GM21423 (cell line): Measurements from ENCODE around the gene NCOA5.
A peak's percentile ranks its signal among the peaks of the same experiment; 100 is the strongest.
"Not testable (repeated sequence)": the region's sequence is repeated elsewhere in the genome, so short reads cannot be mapped to it uniquely, and the experiment has no call there.

Experiments
- ATAC-seq: cut with Tn5 transposase; IDR thresholded peaks from one replicate; pipeline ENCODE4 v1.9.1; 2021; ENCODE audit warnings: mild to moderate bottlenecking, moderate library complexity; ENCODE audit not compliant: unreplicated experiment

Gene NCOA5

DNA sequence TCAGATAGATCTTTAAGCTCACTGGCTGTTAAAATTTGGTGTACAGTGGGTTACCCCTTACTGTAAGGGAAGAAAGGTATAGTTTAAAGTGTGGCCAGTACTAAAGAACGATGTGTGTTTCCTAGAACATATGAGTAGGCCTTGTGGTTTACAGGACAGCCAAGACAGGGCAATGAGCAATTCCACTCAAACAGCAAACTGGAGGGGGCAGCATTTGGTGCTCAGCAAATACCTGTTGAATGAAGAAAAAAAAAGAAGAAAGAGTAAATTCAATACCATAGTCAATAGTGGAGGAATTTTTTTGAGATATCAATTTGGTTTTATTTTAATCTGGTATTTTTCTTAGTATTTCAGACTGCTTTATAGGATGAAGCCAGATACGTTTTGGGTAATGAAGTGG lies 3.8 kb upstream of the NCOA5 start:
- ATAC-seq: no peak

- ATAC-seq: not testable (repeated sequence)
Measured at GRCh38 chr20:46091622-46092535, 2.1 kb upstream of the NCOA5 start.

DNA sequence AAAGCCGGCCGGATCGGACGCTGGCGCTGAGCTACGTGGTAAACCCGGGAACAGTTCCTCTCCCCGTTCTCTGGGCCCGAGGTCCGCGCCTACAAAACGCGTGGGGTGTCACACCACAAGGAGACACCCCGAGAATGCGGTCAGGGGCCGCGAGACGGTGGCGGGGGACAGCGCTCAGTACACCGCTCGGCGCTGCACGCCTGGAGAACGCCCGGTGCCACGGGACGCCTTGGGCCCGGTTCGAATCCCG lies 670 bp downstream of the NCOA5 start:
- peak; percentile 27 for ATAC-seq

DNA sequence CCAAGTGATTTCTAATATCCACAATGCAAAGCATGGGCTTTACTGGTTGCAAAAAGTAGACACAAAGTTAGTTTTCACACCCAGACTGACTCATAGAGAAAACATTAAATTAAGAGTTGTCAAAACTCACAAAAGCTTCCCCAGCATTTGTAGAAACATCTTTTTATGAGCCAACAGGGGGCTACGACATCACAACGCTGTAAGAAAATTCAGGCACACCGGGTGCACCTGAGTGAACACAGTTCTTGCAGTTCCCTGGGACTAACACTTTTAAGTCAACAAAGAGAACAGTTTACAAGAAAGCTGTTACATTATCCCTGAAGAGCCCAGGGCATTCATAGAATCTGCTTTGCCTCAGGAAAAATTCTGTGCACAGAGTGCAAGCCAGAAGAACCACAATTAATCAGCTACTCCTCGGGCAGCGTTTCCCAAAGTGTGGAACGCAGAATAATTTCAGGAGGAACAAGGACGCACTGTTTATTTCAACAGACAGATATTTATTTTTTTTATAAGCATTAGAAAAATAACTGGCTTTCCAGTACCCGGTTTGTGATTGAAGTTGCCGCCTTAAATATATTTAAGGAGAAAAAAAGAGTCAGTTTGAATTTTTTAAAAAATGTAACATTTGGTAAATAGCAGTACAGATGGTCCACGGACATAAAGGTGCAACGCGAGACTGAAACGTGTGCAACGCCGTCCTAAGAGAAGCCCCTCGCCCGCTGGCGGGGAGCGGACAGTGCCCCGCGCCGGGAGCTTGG lies 1.2 kb downstream of the NCOA5 start:
- no peak for ATAC-seq

- no peak for ATAC-seq
Measured at GRCh38 chr20:46087161-46087560, 2.6 kb downstream of the NCOA5 start.

- ATAC-seq: no peak
Measured at GRCh38 chr20:46085179-46085851, 4.4 kb downstream of the NCOA5 start.

DNA sequence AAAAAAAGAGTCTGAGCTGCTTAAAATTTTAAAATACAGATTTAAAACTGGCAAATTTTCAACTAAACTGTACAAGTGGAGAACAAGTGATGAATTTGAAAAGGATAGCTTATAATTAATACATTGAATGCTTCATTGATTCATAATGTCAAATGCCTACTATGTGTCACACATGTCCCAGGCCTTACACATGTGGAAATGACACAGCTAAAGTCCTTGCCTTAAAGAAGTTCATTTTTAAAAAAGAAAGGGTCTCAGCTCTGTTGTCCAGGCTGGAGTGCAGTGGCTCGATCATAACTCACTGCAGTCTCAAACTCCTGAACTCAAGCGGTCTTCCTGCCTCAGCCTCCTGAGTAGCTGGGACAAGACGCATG lies 5.0 kb downstream of the NCOA5 start:
- no peak for ATAC-seq

DNA sequence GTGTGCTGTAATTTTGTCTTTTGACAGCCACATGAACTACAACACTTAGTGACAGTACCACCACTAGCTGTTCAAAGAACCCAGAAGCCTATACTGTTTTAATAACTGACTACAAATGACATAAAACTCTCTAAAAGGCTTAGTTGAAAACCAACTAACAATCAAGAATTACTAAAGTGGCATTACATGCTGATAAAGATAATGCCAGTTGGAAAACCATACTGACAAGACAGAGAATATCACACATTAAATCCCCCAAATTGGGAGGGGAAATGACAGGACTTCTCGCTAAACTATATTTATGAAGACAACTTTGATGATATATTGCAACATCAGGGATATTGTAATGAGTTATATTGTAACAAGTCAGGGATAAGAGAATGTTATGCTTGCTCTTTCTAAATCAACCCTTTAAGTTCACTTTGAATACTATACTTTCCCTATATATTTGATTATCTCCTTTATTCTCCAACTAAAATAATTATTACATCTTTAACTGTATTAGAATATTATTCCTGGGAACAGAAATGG lies 6.2 kb downstream of the NCOA5 start:
- no peak for ATAC-seq

- ATAC-seq: no peak
Measured at GRCh38 chr20:46083101-46083500, 6.7 kb downstream of the NCOA5 start.

GRCh38 chr20:46081074-46081473 lies 8.7 kb downstream of the NCOA5 start:
- ATAC-seq: no peak

GRCh38 chr20:46078954-46079353 lies 10.8 kb downstream of the NCOA5 start:
- ATAC-seq: no peak

DNA sequence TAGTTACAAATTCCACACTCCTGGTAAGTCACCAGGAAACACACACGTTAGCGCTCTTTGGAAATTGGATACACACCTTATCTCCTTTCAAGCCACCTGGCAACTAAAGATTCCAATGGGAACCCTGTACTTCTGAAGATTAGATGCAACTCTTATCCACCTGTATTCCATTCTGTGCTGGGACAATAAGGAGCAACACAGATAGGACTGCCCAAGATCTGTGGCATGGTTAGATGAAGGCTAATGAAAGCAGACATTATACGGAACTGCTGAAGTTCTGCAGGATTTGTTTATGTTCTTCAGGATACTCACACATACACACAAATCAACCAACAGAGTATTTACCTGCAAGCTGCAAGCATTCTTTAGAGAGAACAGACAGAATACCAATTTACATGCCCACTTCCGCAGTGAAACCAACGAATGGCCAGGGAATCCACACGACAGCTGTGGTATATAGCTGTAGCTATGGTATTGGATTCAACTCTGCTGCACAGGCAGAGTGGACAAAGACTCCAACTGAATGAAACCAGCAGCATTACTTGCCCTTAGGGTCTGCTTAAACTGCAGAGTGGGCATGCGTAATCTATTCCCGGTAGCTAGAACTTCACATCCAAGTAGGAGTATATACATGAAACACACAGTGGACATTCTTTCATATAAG lies 12.0 kb downstream of the NCOA5 start:
- ATAC-seq: no peak

DNA sequence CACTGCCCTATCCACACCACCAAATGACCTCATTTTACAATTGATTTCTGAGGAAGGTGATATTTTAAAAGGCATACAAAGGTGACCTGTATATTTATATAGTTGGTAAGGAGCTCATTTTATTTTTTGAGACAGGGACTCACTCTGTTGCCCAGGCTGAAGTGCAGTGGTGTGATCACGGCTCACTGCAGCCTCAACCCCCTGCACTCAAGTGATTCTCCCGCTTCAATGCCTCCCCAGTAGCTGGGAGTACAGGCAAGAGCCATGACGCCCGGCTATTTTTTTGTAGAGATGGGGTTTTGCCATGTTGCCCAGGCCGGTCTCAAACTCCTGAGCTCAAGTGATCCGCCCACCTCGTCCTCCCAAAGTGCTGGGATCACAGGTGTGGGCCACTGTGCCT lies 13.0 kb downstream of the NCOA5 start:
- no peak for ATAC-seq

DNA sequence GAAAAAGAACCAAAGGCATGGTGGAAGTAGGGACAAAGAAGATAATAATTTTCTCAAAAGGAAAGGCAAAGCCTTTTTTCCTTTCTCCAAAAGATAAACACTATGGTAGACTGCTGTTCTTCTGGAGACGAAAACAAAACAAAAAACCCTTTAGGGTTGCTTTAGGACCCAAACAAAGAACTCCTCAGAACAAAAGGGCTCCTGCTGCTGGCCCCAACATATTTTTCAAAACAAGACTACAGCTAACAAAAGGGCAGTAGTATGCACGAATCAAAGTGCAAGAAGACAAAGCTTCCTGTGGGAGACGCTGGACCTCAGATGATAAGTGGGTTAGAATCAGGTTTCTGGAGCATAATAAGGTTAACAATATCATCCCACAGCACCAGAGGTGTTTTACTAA lies 15.8 kb downstream of the NCOA5 start:
- no peak for ATAC-seq

GRCh38 chr20:46073443-46073842 lies 16.3 kb downstream of the NCOA5 start:
- ATAC-seq: no peak

DNA sequence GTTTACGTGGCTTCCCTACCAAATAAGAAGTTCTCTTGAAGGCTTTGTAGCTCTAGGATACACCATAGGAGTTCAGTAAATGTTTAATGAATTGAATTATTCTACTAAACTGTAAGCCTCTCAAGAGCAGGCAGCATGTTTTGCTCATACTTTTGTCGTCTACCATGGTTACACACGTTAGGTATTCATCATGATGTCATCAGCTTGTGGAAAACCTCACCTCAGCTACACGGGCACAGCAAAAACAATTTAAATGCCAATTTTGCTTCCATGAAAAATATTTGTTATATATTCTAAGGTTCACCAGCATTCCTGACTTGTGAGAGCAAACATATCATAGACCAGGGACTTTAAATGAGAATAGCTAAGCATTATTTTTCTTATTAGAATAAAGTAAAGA lies 16.7 kb downstream of the NCOA5 start:
- ATAC-seq: no peak

GRCh38 chr20:46071573-46071972 lies 18.2 kb downstream of the NCOA5 start:
- ATAC-seq: no peak

DNA sequence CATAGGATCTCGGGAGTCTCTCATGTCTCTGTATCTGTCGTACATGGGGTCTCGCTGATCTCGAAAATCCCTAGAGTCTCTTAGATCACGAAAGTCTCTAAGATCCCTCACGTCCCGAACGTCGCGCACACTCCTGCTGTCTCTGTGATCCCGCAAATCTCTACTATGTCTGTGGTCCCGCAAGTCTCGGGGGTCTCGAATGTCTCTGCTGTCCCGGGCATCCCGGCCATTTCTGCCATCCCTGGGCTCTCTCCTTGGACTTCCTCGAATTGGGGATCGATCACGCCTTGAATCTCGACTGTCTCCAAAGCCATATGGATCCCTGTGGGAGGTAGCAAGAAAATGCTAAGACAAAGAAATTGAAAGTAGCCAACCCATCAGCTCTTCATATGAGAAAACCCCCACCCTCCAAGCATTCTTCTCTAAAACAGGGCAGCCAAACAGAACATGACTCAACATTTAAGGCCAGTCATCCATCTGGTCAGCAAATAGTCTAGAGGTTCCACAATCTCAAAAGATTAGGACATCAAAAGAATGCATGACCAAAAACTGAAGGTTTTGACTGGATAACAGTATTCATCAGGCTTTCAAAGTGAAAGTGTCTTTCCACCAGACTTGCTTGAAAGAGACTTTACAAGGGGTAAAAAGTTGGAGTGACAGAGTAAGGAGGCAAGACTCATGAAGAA lies 19.4 kb downstream of the NCOA5 start:
- ATAC-seq: no peak

- ATAC-seq: no peak
Measured at GRCh38 chr20:46065691-46066090, 24.1 kb downstream of the NCOA5 start.

- ATAC-seq: no peak
Measured at GRCh38 chr20:46065006-46065405, 24.8 kb downstream of the NCOA5 start.

GRCh38 chr20:46063652-46064054 lies 26.1 kb downstream of the NCOA5 start:
- ATAC-seq: no peak
